ENCODE results near the gene USP6.

DNA sequence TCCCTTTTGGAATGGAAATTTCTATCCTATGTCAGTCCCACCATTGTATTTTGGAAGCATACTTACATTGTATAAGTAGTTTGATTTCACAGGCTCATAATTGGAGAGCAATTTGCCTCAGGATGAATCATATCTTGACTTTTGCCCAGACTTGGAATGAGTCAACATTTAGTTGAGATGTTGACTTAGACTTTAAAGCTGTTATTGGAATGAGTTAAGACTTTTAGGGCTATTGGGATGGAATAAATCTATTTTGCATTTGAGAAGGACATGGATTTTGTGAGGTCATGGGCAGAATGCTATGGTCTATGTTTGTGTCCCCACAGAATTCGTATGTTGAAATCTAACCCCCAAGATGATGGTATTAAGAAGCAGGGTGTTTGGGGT, 88.1 kb downstream of the USP6 start:
- TF ChIP-seq CEBPB (IDR thresholded peaks at IDR 0.05; ENCODE audit: low read depth, low read length) (no peak), MXI1 (IDR thresholded peaks at IDR 0.05; ENCODE audit: borderline replicate concordance, low read depth, low read length) (no peak), BHLHE40 (IDR thresholded peaks at IDR 0.05; ENCODE audit: low read depth, low read length) (no peak), CTCF (conservative IDR thresholded peaks at IDR 0.05; ENCODE audit: low read depth, low read length) (no peak), CHD1 (IDR thresholded peaks at IDR 0.05; ENCODE audit: low read depth, low read length) (no peak), RFX5 (IDR thresholded peaks at IDR 0.05; ENCODE audit: low read depth, low read length) (no peak), POLR2A (IDR thresholded peaks at IDR 0.05; ENCODE audit: low read depth, low read length) (no peak)
- TF ChIP-seq, protein P1, sequence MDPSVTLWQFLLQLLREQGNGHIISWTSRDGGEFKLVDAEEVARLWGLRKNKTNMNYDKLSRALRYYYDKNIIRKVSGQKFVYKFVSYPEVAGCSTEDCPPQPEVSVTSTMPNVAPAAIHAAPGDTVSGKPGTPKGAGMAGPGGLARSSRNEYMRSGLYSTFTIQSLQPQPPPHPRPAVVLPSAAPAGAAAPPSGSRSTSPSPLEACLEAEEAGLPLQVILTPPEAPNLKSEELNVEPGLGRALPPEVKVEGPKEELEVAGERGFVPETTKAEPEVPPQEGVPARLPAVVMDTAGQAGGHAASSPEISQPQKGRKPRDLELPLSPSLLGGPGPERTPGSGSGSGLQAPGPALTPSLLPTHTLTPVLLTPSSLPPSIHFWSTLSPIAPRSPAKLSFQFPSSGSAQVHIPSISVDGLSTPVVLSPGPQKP (IDR thresholded peaks at IDR 0.05; ENCODE audit: borderline replicate concordance, low read depth, low read length), result no peak

Measured in IMR-90 (cell line).